GM18519 (cell line): ENCODE data around the gene LATS2.

Experiments
- ATAC-seq: cut with Tn5 transposase; IDR thresholded peaks from one replicate; pipeline ENCODE4 v1.9.1; 2021; ENCODE audit warnings: mild to moderate bottlenecking, moderate library complexity; ENCODE audit not compliant: unreplicated experiment, low FRiP score

LATS2 gene

DNA sequence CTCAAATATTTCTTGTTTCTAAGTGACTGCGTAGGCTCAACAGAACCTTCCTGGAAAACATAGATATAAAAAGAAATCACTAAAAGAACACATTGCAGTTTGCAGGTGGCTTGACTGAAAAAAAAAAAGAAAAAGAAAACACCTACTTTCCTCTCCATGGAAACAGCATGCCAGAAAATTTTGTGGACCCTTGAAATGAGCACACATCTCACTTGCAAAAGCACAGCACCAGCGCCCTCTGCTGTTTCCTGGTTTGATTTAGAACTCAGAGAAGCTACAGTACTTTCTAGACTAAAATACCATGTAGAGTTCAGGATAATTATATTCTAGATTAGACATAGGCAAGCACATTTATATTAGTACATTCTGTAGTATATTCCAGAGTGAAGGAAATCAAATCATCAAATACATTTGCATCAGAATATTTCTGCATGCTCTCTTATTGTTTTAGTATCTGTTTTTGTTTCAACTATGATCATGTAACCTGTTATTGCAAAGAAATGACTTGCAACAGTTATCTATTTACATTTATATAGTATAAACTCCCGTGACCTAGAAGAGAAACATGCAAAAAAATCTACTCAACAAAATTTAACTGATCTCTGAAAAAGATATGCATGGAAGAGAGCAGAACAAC lies 136.5 kb downstream of the LATS2 start:
- ATAC-seq: no peak

DNA sequence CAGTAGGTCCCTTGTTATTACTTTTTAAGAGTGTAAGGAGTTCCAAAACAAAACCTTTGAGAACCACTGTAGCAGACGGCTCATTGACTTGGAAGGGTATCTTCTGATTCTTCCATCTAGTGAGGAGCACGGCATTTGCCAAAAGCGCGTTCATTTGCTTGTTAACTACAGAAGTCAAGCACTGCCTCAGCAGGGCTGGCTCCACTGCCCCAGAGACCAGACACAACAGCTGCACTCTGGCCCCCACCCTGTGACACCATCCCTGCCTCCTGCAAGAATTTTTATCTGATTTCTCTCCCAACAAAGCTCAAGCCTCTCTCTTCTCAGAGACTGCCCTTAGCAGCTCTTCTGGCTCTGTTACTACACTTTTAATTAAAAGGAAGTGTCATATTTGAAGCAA lies 138.1 kb downstream of the LATS2 start:
- ATAC-seq: no peak
